Neural cell (in vitro differentiated cells): Measurements from ENCODE around the gene PCDHAC2.

Source experiments
- EP300 ChIP-seq: fragments of 450-650 bp; conservative IDR thresholded peaks from 2 replicates; pipeline ENCODE4 v1.6.1; 2014; ENCODE audit warnings: antibody characterized with exemption, mild to moderate bottlenecking, moderate library complexity; ENCODE audit not compliant: poor library complexity, severe bottlenecking
- EZH2 ChIP-seq: fragments of 200-600, 300-800 bp; shearing (Covaris generic), sonication (generic); IDR thresholded peaks from 2 replicates; pipeline ENCODE4 v1.6.1; 2014; ENCODE audit warnings: antibody characterized with exemption, low read length, borderline replicate concordance, mild to moderate bottlenecking; ENCODE audit not compliant: insufficient read depth, poor library complexity, severe bottlenecking
- POLR2AphosphoS5 ChIP-seq: IDR thresholded peaks from 2 replicates; pipeline ENCODE4 v1.6.1; 2012
- RAD21 ChIP-seq: fragments of 450-650 bp; conservative IDR thresholded peaks from 2 replicates; pipeline ENCODE4 v1.6.1; 2014; ENCODE audit warnings: antibody characterized with exemption, mild to moderate bottlenecking, moderate library complexity
- REST ChIP-seq: IDR thresholded peaks from 2 replicates; pipeline ENCODE4 v1.6.1; 2012; ENCODE audit warnings: borderline replicate concordance
- SMC3 ChIP-seq: fragments of 450-650 bp; conservative IDR thresholded peaks from 2 replicates; pipeline ENCODE4 v1.6.1; 2014; ENCODE audit warnings: antibody characterized with exemption, mild to moderate bottlenecking, moderate library complexity; ENCODE audit not compliant: poor library complexity
- TAF1 ChIP-seq: IDR thresholded peaks from 2 replicates; pipeline ENCODE4 v1.6.1; 2012; ENCODE audit warnings: low read depth
- TF ChIP-seq, protein P1 (sequence below): fragments of 450-650 bp; IDR thresholded peaks from 2 replicates; pipeline ENCODE4 v1.5.1; 2014; ENCODE audit warnings: antibody characterized with exemption, mild to moderate bottlenecking, moderate library complexity; ENCODE audit not compliant: poor library complexity, severe bottlenecking

DNA sequence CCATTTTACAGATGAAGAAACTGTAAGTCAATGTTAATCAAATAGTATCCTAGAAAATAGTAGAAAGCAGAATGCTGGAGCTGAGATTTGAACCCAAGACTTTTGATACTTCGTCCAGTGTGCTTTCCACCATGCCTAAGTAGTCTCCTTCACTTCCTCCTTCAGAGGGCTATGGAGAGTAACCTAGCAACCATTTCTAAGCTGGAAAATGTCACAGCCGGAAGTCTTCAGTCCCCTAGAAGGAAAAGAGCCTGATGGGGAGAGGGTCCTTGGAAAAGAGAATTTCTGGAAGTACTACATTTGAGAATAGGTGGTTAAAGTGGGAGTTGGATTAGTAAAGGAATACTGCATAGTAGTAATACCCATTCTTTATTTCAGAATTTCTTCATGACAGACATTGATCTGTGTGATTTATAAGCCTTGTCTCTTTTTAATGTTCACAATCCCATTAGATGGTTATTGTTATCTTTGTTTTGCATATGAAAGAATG is 32.7 kb downstream of the PCDHAC2 start:
- TF ChIP-seq RAD21 (no peak), SMC3 (no peak), TAF1 (no peak), REST (no peak), EZH2 (no peak), EP300 (no peak), POLR2AphosphoS5 (no peak)
- TF ChIP-seq, protein P1, sequence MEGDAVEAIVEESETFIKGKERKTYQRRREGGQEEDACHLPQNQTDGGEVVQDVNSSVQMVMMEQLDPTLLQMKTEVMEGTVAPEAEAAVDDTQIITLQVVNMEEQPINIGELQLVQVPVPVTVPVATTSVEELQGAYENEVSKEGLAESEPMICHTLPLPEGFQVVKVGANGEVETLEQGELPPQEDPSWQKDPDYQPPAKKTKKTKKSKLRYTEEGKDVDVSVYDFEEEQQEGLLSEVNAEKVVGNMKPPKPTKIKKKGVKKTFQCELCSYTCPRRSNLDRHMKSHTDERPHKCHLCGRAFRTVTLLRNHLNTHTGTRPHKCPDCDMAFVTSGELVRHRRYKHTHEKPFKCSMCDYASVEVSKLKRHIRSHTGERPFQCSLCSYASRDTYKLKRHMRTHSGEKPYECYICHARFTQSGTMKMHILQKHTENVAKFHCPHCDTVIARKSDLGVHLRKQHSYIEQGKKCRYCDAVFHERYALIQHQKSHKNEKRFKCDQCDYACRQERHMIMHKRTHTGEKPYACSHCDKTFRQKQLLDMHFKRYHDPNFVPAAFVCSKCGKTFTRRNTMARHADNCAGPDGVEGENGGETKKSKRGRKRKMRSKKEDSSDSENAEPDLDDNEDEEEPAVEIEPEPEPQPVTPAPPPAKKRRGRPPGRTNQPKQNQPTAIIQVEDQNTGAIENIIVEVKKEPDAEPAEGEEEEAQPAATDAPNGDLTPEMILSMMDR, result no peak
